ENCODE results near the gene CYB5RL.
"Not testable (repeated sequence)": the region's sequence is repeated elsewhere in the genome, so short reads cannot be mapped to it uniquely, and the experiment has no call there.

CYB5RL gene

DNA sequence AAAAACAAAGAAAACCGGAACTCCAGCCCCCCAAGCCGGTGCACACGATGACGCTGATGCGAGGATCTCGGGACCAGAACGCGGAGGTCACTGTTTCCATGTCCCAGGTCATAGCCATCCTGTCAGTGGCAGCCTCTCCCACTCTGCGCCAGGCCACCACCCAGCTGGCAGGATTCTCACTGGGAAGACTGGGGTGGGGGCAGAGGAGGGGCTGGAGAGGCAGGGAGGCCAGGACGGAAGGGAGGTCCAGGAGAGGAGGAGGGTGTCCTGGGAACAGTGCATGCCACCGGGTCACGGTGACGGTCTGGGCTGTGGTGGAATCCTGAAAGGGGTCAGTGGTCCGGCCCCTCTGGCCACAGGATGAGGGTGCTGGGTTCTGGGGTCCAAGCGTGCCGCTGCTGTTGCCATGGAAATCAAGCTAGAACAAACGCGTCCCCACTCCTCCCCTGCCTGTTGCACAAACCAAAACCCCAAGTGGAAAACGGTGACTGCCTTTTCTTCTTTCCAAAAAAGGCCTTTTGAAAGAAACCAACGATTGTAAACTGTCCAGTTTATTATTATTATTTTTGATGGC, 26.2 kb upstream of the CYB5RL start:
- no peak for DNase-seq

DNA sequence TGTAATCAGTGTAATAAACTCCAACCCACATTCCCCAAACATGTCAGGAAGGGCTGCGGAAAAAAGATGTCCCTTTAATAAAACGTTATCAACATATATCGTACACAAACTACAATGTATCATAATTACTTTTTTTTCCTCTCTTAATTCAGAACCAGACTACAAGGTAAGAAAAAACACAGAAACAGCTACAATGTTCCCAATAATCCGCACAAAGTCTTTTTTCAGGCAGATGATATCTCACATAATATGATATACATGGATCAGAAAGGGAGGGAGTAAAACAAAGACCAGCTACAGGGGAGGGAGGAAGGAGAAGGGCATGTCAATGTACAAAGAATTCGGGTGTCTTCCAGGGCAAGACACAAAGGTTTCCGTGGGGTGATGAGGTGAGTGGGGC, 25.5 kb upstream of the CYB5RL start:
- DNase-seq: no peak

DNA sequence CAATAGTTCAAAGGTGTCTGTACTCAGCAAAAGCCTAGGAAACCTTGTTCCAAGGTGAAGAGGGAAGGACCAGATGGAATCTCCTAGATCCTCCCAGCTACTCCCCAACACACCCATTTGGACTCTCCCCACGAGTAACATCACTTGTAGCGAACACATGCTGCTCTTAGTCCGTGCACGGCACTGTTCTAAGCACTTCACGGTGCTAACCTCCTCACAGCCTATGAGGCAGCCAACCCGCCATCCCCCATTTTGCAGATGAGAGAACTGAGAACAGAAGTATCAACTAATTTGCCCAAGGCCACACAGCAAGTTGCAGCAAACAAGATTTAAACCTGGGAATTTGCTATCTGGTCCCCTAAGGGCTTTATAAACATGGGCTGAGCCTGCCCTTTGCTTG, 24.4 kb upstream of the CYB5RL start:
- no peak for DNase-seq

DNA sequence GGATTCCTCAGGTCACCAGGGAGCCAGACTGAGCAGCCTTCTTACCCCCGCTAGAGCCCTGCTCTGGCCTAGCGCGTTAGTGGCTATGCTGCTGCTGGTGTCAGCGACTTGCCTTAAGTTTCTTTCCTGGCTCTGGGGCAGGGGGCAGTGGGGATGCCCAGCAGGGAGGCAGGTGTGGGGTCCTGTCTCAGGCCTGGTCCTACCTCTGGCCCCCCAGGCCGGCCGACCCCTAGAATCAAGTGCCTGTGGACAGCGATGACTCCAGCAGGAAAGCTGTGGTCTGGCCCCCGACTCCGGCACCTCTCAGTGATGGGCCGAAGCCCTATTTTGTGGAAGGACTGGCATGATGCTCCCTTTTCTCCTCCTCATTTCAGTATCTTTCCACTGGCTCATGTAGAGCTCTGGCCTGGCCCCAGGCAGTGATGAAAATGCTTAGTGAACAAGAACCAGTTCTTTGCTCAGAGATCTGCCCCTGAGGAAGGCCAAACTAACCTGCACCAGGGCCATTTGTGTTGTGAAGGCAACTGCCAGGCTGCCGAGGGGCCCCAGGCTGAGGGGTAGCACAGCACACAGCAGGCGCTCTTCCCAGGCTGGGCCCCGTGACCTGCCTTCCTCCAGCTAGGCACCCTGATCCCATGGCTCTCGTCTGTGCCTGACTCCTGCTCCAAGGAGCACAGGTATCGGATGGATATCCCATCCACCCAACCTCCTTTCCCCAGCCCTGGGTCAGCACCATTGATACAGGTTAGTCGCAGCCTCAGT, 23.8 kb upstream of the CYB5RL start:
- no peak for DNase-seq

DNA sequence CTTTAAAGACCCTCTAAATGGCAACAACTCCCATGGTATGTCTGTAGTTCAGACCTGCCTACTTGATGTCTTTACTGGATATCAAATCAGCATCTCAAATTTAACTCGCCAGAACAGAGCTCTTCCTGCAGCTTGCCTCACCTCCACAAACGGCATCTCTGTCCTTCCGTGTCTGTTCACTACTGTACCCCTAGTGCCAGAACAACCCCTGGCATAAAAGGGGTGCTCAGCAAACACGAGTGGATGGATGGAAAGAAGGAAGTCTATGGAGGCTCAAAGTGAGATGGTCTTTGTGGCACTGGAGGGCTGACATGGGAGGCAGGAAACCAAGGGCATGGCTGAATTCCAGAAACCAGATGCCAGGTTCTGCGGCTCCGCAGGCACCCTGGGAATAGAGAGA, 22.9 kb upstream of the CYB5RL start:
- no peak for DNase-seq

DNA sequence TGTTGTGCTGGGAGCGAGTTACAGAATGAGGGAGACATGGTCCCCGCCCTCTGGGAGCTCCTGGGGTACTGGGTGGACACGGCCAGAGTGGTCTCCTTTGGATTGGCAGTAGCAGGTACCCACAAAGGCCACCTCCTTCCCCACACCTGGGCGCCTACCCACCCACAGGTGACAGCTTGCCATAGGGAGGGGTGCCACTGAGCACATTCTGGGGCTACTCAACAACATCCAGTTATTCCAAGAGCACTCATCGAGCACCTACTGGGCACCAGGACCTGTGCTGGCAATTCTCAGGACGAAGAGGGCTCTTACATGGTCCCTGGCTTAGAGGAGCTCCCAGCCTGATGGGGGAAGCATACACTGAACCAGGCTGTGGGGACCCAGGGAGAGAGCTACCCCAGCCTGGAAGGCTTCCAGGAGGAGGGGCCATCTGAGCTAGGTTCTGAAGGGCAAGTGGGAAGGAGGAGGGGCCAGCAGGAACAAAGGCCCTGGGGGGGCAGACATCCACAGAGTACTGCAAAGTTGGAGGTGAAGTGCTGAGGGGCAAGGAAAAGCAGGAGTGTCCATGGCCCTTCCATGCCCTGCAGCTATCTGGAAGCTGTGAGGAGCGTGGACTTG, 22.1 kb upstream of the CYB5RL start:
- no peak for DNase-seq

DNA sequence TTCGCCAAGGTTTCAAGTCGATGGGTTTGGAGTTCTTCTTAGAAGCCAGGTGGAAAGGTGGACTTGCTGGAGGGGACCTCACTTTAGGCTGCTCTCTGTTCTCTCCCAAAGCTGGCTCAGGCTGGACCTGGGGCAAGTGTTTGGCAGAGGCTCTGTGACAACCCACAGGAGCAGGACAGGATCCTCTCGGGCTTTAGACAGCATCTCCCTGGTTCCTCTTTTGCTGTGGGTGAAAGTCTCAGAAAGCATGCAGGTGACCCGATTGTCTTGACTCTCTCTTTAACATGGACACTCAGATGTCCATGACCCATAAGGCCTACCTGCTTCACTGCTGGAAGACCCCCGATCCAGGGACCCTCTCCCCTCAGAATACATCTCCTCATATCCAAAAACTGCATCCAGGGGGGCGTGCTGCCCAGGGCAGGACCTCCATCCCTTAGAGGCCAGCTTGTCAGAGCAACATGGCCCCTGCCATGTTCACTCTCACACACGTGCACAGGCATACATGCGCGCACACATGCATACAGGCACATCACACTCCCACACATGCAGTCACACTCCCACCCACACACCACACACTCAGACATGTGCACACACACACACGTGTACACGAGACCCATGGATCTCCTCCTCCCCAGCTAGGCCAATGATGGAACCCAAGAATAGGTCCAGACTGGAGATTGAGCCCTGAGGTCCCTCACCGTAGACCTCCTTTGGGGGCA, 21.4 kb upstream of the CYB5RL start:
- DNase-seq: no peak

DNA sequence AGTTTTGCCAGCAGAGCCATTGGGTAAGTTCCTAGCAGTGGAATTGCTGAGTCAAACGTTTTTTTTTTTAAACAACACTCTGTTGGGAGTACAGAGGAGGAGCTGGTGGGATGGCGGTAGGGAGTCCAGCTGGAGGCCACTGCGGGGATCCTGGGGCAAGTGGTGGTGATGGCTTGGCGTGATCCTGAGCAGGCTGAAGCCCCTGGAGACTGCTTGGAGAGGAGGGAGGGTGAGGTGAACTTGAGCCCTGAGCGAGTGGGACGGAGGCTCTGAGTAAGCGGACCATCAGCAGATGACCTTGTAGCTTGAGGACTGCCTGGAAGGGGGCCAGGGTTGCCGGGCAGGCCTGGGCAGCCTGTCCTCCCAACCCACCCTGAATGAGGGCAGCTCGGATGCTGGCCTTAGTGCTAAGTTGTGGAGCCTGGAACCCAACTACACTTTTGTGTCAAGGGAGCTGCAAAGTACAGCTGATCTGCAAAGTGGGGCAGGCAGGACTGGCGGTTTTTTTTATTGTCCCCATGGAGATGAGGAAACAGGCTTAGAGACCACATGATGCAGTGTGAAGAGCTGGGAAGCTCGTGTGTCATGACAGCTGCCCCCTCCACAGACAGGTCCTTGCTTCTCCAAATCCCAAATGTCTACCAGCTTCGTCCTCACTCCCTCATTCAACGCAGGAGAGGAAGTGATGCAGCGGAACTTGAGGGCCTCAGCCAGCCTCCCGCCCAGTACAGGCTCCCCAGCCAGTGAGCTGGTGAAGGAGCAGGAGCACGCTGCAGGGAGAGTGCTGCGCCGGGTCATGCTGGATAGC, 20.4 kb upstream of the CYB5RL start:
- DNase-seq: no peak

DNA sequence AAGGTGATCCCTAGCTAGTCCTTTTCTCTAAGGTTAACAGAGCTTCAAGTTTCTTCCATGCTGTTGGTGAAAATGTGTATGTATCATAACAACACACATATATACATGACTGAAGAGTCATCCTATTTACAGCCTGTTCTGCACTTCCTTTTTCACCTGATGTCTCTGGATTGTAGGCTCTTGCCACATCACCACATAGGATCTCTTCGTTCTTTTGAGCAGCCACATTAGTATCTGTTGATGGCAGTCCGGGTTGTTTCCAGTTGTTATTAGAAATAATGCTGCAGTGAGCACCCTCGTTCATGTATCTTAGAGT, 19.8 kb upstream of the CYB5RL start:
- no peak for DNase-seq

DNA sequence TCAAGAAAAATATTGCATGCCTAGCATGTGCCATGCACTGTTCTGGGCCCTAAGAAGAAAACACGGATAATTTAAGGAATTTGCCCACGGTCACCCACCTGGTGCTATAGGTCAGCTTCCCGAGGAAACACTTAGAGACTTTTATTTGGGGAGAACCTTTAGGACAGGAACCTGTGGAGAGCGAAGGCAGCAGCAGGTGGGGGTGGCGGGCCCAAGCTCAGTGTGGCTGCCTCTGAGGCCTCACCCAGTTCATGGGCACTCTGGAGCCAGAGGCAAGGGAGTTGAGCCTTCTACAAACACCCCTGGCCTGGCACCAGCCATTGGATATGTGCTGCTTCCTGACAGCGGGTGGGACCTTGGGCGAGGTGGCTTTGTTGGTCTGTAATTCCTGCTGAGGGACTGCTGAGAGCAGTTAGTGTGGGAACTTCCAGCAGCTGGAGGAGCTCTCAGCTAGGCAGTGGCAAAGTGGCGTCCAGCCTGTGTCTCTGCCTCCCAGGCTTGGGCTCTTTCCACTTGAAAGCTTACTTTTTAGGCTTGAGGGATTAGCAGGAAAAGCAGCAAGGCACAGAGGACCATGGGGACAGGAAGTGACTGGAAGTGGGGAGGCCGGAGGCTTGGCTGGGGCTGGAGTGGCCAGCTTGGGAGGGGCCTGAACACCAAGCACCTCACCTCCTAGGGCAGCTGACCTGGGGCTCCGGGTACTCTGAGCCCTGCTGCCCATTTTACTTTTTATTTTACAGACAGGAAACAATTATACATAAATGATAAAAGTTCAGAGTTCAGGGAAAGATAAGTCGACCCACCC, 19.3 kb upstream of the CYB5RL start:
- DNase-seq: no peak

DNA sequence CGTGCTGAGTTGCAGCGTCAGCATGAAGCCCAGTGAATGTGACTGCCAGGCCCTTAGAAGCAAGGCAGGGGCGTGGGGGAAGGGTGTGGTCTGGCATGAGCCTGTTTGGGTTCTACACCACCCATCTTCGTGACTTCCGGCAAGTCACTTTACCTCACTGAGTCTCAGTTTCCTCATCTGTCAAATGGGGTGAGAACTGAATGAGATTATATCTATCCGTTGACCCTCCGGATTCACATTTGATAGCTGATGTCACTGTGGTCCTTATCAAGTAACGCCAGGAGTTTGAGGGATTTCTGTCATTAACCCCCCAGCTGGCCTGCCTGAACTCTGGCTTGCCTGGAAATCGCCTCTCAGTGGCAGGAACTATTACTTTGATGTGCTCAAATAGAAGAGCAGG, 15.7 kb upstream of the CYB5RL start:
- no peak for DNase-seq

DNA sequence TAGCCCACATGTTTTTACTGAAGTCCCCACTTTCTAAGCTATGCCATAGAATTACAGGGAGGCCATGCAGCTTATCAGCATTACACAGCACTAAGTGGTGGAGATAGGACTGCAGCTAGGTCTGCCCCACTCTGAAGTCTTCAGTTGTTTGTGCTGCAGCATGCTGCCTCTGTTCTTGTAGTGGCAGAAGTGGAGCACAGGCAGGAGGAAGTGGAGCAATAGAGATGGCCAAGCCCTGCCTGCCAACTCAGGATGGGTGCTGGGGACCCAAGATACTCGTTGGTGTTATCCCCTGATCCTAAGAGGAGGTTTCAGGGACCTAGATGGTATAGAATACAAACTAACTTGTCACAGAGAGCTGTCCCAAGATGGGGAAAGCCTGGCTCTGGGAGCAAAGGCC, 13.0 kb upstream of the CYB5RL start:
- DNase-seq: no peak

DNA sequence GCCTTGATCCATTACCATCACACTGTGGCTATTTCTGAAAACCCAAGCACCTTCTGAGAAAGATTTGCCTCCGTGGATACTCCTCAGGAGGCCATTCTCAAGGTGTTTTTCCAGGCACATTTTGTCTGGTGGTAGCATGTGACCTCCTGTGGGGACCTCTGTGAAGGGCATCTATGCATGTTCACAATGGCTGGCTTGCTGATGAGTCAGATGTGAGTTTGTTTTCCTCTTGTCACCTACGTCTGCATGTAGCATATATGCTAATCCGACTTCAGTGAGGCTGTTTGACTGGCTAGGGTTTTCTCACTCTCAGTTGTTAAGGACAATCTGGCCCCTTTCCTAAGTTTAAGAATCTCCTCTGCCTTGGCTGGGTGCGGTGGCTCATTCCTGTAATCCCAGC, 8.1 kb upstream of the CYB5RL start:
- DNase-seq: not testable (repeated sequence)

DNA sequence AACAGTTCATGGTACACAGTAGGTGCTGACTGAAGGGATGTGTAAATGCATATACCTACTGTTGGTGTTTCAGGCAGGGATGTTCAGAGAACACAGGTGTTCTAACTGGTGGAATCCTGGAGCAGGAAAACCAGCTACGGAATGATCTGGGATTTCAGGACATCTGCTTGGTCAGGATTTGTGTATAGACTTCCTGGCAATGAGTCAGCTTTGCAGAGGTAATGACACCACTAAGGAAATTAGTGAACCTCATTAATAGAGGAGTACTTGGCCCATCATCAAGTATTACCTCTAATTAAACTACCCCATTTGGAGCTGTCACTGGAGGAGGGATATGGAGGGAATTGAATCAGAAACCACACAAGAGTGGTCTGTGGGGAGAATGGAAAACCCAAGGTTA, 7.5 kb upstream of the CYB5RL start:
- no peak for DNase-seq

DNA sequence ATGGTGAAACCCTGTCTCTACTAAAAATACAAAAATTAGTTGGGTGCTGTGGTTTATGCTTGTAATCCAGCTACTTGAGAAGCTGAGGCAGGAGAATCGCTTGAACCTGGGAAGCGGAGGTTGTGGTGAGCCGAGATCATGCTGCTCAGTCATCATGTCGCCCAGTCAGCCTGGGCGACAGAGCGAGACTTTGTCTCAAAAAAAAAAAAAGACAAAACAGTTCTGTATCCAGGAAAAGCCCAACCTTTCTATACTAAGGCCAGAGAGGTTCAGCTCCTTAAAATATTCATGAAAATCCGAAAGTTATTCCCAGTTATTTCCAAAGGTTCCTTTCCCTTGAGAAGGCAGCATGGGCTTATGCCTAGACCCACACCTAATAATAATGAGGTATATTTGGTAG, 4.4 kb upstream of the CYB5RL start:
- no peak for DNase-seq

DNA sequence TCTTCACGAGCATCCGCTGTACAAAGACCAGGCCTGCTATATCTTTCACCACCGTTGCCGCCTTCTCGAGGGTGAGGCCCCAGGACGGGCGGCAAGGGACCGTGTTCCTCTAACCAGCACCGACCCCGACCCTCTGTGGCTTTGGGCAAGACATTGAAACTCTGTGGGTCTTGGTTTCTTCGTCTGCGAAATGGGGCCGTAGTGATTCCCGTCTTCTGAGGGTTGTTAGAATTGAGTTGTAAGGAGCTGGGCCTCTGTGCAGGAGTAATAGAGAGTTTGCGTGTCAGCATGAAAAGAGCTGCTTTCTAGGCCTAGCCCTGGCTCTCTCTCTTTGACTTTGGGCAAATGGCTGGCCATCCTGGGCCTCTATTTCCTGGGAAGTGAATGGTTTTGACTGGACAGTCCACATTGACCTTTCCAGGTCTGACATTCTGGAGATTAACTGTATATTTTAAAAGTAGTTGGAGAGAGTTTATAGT, 728 bp upstream of the CYB5RL start:
- no peak for DNase-seq

DNA sequence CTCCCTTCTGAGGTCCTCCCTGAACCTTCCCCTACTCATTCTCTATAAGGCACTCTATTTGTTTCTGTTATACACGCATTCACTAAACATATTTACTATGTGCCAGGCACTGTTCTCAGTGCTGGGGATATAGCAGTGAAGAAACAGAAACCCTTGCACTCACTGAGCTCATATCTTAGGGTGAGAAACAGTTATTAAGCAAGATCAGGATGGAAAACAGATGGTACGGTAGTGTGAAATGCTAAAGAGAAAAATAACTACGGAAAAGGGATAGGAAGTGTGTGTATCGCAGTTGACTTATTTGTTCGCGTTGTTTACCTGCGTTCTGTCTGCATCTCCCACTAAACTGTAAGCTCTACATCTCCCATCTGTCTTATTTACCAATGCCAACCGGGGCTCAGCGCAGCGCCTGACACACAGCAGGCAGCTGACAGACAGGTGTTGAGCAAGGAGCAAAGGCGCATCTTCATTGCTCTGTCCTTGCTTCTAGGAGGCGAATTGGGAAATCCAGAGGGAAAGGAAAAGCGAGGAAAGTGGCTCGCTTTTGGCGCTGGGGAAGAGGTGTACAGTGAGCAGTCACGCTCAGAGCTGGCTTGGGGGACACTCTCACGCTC, 572 bp downstream of the CYB5RL start:
- no peak for DNase-seq

DNA sequence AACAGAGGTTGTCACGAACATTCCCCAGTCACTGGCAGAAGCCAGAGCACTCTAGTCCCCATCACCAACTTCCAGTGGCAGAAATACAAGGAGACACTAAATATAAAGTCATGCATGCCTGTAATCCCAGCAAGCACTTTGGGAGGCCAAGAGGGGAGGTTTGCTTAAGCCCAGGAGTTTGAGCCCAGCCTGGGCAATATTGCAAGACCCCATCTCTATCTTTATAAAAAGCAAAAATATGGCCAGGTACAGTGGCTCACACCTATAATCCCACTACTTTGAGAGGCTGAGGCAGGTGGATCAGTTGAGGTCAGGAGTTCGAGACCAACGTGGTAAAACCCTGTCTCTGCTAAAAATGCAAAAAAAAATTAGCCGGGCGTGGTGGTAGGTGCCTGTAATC, 6.4 kb downstream of the CYB5RL start:
- no peak for DNase-seq

DNA sequence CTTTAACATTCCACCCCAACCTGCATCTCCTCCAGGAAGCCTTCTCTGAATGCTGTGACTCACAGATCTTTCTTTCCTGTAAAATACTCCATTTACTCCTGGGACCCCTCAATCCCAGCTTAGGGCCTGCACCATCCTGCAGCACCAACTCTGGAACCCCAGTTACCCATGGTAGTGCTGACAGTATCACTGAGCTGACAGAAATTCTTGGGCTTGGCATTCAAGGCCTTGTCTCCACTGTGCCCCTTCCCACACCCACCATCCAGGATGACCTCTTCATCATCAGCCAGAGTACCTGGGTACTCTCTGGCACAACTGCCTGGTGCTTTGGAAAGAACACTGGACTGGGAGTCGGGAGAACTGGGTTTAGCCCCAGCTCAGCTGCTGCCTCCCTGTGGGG, 8.3 kb downstream of the CYB5RL start:
- no peak for DNase-seq

DNA sequence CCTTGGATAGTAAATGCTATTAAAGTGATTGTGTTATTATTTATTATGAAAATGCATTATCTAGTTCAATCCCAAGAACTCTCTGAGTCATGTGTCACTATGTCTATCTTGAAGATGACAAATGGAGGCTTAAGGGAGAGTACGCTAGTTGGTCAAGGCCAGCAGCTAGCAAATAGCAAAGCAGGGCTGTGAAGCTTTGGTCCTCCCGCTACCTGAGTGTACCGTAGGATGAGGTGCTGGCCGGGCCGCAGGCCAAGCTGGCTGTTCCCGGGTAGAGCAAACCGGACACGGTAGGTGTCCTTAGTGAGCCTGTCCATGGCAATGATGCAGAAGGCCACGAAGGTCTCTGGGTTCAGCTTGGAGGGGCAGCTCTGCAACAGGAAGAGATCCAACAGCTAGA, 9.3 kb downstream of the CYB5RL start:
- DNase-seq: no peak

DNA sequence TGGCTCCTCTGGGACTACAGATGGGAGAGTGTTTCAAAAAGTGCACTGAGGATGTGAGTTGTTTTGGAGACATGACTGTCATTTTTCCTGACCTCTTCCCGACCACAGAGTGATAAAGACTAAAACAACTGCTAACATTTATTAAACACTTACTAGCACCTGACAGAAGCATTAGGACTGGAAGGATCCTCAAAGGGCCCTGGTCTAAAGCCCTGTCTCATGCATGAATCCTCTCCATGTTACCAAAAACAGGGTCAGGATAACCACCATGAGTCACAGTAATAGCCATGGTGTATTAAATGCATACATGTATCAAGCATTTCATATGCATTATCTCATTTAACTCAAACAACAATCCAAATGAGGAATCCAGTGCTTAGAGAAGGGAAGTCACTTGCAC, 11.5 kb downstream of the CYB5RL start:
- no peak for DNase-seq

DNA sequence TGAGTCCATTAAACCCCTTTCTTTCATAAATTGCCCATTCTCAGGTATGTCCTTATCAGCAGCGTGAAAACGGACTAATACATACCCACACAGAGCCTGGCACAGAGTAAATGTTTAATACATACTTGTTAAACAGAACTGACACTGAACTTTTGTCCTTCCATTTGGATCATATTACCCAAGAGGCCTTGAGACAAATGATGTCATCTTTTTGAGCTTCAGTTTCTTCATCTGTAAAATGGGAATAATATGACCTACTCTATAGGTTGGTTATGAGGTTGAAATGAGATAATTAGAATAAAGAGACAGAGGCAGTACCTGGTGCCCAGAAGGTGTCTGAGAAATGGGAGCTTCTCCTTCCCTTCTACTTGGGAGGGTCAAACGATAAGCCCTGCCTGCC, 13.8 kb downstream of the CYB5RL start:
- no peak for DNase-seq

Measured in stimulated activated CD4-positive, alpha-beta T cell treated with anti-CD3 and anti-CD28 coated beads, Interleukin-15, amount 100 ng/mL, for 24 hours (primary cell).